MCF 10A (cell line): ENCODE results near the gene RAP1GAP2. TPM values are rescaled to one million over a fixed set of nuclear protein-coding genes. Genes with fewer than 3 reads are reported as not detected.

Experiments used
- BruUV-seq: library from RNA; stranded (reverse); fragments of 400-500 nt; replicated peaks from 2 replicates; lab custom pipeline; 2021; lab: Mats Ljungman, UMichigan
- CTCF ChIA-PET: fragments of 300-600 bp; sonication (Branson Sonifier 250); formaldehyde crosslinking; extraction: SDS; loops from one replicate; lab custom pipeline; 2021; ENCODE audit warnings: antibody characterized with exemption, inconsistent platforms; lab: Yijun Ruan, JAX
- POLR2A ChIA-PET: fragments of 300-600, 350-650 bp; sonication (Branson Sonifier 250); formaldehyde crosslinking; extraction: SDS; loops from one replicate; lab custom pipeline; 2020; ENCODE audit warnings: antibody characterized with exemption, inconsistent platforms; lab: Yijun Ruan, JAX
- DNase-seq: peaks from one replicate; pipeline ENCODE4 v3.0.0-alpha.2; 2018; ENCODE audit not compliant: unreplicated experiment
- H3K27ac Mint-ChIP-seq: one replicate; pipeline ENCODE4 v1.8.0; 2022; ENCODE audit warnings: mild to moderate bottlenecking, low read depth, mixed read lengths; ENCODE audit not compliant: unreplicated experiment
- H3K27me3 Mint-ChIP-seq: one replicate; pipeline ENCODE4 v1.8.0; 2022; ENCODE audit warnings: mixed read lengths; ENCODE audit not compliant: insufficient read depth, unreplicated experiment
- H3K36me3 Mint-ChIP-seq: one replicate; pipeline ENCODE4 v1.8.0; 2022; ENCODE audit warnings: mild to moderate bottlenecking, moderate library complexity, mixed read lengths; ENCODE audit not compliant: insufficient read depth, unreplicated experiment
- H3K4me1 Mint-ChIP-seq: one replicate; pipeline ENCODE4 v1.8.0; 2022; ENCODE audit warnings: mixed read lengths; ENCODE audit not compliant: insufficient read depth, unreplicated experiment
- H3K4me3 Mint-ChIP-seq: one replicate; pipeline ENCODE4 v1.8.0; 2022; ENCODE audit warnings: mild to moderate bottlenecking, moderate library complexity, mixed read lengths; ENCODE audit not compliant: unreplicated experiment
- H3K9me3 Mint-ChIP-seq: one replicate; pipeline ENCODE4 v1.8.0; 2022; ENCODE audit warnings: mixed read lengths; ENCODE audit not compliant: unreplicated experiment
- CTCF ChIP-seq: fragments of 200-600 bp; IDR thresholded peaks from one replicate; pipeline ENCODE4 v1.8.0; 2022; ENCODE audit warnings: antibody characterized with exemption, mild to moderate bottlenecking; ENCODE audit not compliant: unreplicated experiment
- intact Hi-C: fragments of 100-400 bp; cut with micrococcal nuclease; formaldehyde crosslinking; loops from 2 replicates; pipeline ENCODE4 v1.14.1; 2022
- total RNA-seq: library from RNA; stranded (reverse); gene quantifications from 2 replicates; pipeline ENCODE4 v1.2.3, GENCODE V29; 2022

RAP1GAP2 gene
- total RNA-seq, 1 experiment from 2014 or later, result 40.2 TPM

- no TSS peak for BruUV-seq
- Mint-ChIP-seq H3K36me3 (no peaks in the 10 kb centered on the region), H3K4me3 (no peak overlapping the region), H3K9me3 (no peaks in the 10 kb centered on the region), H3K4me1 (no peaks in the 10 kb centered on the region), H3K27me3 (peaks cover 19% of the 10 kb centered on the region), H3K27ac (no peak overlapping the region)
- intact Hi-C loops, result no loop called here
- no peak for DNase-seq
- ChIA-PET POLR2A (no interaction called here), CTCF (no interaction called here)
- no peak for TF ChIP-seq CTCF
These were observed 26.1 kb upstream of the RAP1GAP2 start for GRCh38 chr17:2770129-2770528.

GRCh38 chr17:2775206-2775605 is 21.0 kb upstream of the RAP1GAP2 start:
- peaks cover 39% of the 10 kb centered on the region for H3K27me3 Mint-ChIP-seq
- H3K4me3 Mint-ChIP-seq, result no peak overlapping the region
- POLR2A ChIA-PET, result no interaction called here
- DNase-seq, result no peak
- CTCF ChIA-PET, result interaction anchor here (1.1 kb wide), 1 partner anchor 54 kb away, joined by 4 read pairs; no protein-coding TSS in a partner anchor
- H3K27ac Mint-ChIP-seq, result no peak overlapping the region
- no peaks in the 10 kb centered on the region for H3K9me3 Mint-ChIP-seq
- TF ChIP-seq CTCF, result no peak
- BruUV-seq, result no TSS peak
- intact Hi-C loops, result no loop called here
- no peaks in the 10 kb centered on the region for H3K4me1 Mint-ChIP-seq
- no peaks in the 10 kb centered on the region for H3K36me3 Mint-ChIP-seq

GRCh38 chr17:2776589-2777241 is 19.5 kb upstream of the RAP1GAP2 start:
- CTCF ChIA-PET, result interaction anchor here (0.7 to 1.3 kb wide), 2 partner anchors 9 to 1083 kb away, joined by 3 to 4 read pairs; no protein-coding TSS in a partner anchor
- H3K4me1 Mint-ChIP-seq, result no peaks in the 10 kb centered on the region
- no peaks in the 10 kb centered on the region for H3K36me3 Mint-ChIP-seq
- intact Hi-C loops, result no loop called here
- TF ChIP-seq CTCF, result no peak
- H3K9me3 Mint-ChIP-seq, result no peaks in the 10 kb centered on the region
- POLR2A ChIA-PET, result no interaction called here
- no peak overlapping the region for H3K4me3 Mint-ChIP-seq
- BruUV-seq, result no TSS peak
- H3K27me3 Mint-ChIP-seq, result peaks cover 52% of the 10 kb centered on the region
- H3K27ac Mint-ChIP-seq, result no peak overlapping the region
- DNase-seq, result no peak

GRCh38 chr17:2777242-2777867 is 18.9 kb upstream of the RAP1GAP2 start:
- no peaks in the 10 kb centered on the region for H3K9me3 Mint-ChIP-seq
- intact Hi-C loops, result no loop called here
- no peak for TF ChIP-seq CTCF
- H3K4me1 Mint-ChIP-seq, result no peaks in the 10 kb centered on the region
- H3K36me3 Mint-ChIP-seq, result no peaks in the 10 kb centered on the region
- H3K27me3 Mint-ChIP-seq, result peaks cover 52% of the 10 kb centered on the region
- BruUV-seq, result no TSS peak
- no peak for DNase-seq
- H3K4me3 Mint-ChIP-seq, result no peak overlapping the region
- H3K27ac Mint-ChIP-seq, result no peak overlapping the region
- CTCF ChIA-PET, result interaction anchor here (0.7 to 1.3 kb wide), 3 partner anchors 9 to 1083 kb away, joined by 3 to 4 read pairs (median 3); no protein-coding TSS in a partner anchor
- POLR2A ChIA-PET, result interaction anchor here (0.6 kb wide), 1 partner anchor 253 kb away, joined by 3 read pairs; no protein-coding TSS in a partner anchor
